HG02885 (cell line): ENCODE measurements around the gene DNAH17.

Experiments
- ATAC-seq: cut with Tn5 transposase; IDR thresholded peaks from one replicate; pipeline ENCODE4 v1.9.1; 2021; ENCODE audit warnings: mild to moderate bottlenecking; ENCODE audit not compliant: unreplicated experiment, poor library complexity

The DNAH17 gene

DNA sequence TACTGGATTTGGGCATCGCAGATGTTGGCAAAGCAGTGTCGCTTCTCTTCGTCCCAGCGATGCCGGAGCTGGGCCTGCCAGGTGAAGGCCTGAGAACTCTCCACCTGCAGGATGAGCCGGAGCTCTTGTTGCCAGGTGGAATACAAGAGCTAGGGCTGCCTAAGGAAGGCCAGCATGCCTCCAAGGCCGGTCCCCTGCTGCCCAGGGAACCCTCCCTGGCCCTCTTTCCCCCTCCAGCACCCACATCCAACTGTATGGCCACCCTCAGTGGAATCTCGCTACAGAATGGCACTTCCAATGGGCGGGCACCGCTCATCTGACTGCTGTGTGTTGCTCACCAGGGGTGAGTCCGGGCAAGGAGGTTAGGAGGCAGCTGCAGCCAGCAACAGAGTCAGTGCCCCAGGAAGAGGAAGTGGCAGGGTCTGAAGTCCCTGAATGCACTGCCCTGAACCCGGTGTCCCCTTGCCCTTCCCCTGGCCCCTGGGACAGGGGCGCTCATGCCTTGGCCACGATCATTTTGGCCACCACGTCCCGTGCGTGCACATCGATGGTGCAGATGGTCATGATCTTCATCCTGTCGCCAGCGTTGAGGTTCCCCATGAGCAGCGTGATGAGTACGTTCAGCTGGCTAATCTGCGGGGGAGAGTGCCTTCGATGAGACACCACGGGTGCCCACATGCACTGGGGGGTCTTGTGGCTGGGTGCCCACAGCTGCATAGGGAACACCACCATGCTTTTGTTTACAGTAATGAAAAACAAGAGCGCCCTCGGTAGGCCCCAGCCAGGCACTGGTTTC lies 75.8 kb downstream of the DNAH17 start:
- ATAC-seq: no peak

DNA sequence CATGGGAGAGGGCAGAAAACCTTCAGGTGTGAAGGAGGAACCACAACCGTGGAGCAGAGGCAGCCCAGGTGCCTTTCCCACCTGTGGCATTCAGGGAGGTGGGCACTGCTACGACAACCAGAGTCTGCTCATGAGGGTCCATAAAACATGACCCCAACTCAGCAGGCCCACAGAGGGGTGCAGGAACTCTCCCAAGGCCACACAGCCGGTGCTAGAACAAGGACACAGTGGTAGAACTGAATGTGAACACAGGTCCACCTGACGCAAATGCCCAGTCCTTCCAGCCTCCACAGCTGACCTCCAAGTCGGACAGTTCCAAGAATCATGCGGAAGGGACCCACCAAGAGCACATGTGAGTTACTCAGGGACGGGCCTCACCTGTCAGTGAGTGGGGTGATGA lies 76.4 kb downstream of the DNAH17 start:
- no peak for ATAC-seq

DNA sequence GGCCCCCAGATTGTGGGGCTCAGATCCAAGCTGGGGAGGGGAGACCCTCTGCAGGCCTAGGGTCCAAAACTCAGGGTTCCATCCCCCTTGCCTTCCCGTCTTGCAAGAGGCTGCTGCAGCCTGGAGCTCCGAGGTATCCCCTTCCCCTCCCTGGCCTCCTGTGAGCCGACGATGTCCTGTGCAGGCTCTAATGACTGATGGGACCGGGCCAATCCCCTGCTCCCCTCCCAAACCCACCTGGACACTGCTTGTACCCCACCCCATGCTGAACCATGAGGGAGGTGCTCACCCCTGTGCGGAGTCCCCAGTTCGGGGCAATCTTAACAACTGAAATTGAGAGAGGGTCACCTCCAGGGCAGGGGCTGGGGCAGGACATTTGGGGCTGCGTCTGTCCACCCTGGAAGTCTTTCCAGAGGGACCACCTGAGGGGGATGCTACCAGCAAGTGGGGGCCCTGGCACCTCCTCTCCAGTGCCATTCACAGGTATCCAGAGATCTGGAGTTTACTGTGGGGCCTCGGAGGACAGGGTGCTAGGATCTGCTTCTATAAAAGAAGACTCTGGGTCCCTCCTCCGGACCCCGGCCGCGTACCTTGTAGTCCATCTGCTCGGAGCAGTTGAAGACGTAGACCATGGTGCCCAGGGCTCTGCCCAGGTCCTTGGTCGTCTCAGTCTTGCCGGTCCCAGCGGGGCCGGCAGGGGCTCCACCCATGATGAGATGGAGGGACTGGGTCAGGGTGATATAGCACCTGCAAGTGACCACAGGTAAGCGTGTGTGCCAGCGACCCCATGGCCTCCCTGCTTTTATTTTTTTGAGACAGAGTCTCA lies 77.3 kb downstream of the DNAH17 start:
- ATAC-seq: no peak

DNA sequence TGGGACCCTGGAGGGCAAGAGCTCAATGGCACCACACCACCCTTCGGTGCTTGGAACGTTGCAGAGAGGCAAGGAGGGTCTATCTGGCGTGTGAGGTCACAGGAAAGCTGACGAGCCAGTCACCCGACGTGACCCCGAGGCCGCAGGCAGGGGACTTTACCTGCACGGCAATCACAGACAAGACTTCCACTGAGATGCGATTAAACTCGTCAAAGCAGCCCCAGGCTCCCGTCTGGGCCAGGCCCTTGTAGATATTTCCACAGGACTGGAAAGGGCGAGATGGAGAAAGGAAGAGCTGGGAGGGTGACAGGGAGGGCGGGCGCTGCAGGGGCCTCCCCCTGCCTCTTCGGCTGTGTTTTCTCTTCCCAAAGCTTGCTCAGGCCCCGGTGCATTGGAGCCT lies 78.3 kb downstream of the DNAH17 start:
- ATAC-seq: no peak

DNA sequence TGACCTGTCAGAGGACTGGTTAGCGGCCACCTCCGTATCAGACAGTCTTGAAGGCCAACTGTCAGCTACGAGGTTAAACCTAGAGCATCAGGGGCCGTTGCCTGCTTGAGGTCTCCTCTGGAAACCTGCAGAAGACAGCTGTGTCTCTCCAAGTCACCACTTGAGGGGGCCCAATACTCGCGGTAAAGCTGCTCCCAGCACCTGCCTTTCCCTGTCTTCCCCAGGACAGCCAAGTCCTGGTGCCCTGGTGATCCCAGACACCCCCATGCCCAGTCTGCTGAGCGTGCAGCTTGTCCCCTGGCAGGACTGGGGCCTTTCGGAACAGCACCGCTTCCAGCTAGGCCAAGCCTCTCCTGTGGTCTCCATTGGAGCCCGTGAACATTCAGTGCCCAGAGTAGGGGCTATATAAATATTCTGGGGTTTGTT lies 80.1 kb downstream of the DNAH17 start:
- ATAC-seq: no peak

DNA sequence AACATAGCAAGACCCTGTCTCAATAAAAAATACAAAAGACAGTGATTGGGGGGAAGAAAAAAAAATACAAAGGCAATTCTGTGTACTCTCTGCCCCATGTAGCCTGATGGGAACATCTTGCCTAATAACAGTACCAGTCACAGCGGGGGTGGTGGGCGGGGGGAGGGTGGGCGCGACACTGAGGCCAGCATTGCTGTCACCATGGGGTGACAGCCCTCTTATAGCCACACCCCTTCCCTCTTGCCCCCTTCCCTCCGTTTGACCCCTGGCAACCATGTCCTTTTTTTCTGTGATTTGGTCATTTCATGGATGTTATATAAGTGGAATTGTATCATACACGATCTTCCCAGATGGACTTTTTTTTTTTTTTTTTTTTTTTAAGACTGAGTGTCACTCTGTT lies 80.9 kb downstream of the DNAH17 start:
- no peak for ATAC-seq

DNA sequence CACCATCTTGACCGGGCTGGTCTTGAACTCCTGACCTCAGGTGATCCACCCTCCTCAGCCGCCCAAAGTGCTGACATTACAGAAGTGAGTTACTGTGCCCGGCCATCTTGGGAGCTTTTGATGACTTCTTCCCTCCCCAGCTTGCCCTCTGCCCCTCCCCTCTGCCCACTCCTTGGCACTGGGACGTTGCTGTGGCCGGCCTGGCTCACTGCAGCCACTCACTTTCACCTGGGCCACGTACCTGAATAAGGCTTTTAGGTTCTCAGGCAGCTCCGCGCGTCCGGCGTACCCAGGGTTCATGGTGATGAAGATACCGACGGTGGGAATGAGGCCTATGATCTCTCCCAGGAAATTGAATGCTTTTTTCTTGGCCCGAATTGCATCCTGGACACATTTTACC lies 81.6 kb downstream of the DNAH17 start:
- ATAC-seq: no peak

DNA sequence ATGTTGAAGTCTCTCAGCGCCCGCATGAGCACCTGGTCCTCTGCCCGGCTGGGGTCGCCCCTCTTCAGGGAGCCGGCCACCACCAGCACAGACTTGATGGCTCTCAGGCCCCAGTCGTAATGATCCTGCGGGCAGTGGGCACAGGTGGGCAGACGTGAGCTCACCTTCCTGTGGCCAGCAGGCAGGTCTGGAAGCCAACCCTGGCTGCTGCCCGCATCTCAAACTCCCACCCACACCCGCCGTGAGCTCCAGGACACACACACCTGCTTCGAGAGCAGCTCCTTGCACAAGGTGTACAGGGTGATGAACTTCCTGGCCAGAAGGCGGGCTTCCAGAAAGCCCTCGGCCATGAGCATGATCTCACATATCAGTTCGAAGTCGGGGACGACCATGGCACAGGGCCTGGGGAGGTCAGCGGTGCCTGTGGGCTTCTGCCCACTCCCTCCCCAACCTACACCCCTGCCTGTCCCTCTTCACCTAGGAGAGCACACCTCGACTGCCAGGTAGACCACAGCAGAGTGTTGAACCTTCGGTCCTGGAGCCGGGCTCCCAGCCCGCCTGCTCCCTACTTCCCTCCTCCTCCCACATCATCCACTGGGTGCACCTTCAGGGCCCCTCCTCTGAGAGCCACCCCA lies 82.4 kb downstream of the DNAH17 start:
- no peak for ATAC-seq

DNA sequence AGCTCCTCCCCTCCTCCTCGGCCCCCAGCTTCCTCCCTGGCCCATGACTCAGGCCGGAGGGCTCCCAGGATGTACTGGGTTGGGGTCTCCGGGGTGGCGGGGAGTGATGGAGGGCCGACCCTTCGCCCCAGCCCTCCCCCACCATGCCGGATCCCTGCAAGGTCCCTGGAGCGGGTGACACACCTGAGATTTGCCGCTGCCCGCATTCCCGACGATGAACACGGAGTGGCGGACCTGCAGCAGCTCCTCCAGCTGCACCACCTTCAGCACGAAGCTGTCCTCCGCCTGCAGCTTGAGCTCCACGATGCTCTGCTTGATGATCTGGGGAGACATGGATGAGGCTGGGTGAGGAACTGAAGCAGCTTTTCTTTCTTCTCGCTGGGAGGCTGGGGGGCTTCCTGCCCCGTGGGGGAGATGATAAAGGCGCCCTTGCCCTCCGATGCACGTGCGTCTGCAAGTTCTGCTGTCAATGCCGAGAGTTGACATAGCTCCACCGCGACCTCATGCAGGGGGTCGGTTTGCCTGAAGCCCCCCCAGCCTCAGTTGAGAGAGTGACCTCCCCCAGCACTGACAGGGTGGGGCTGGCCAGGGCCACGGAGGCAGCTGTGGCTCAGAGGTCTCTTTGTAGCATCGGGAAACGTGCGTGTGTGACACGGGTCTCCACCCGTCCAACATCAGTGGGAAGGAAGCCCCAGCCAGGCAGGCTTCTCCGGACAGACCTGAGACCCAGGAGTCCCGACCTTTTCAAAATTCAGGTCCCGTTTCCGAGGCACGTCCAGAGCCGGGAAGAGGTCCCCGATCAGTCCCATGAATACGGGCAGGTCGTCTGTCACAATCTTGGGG lies 83.1 kb downstream of the DNAH17 start:
- ATAC-seq: no peak

DNA sequence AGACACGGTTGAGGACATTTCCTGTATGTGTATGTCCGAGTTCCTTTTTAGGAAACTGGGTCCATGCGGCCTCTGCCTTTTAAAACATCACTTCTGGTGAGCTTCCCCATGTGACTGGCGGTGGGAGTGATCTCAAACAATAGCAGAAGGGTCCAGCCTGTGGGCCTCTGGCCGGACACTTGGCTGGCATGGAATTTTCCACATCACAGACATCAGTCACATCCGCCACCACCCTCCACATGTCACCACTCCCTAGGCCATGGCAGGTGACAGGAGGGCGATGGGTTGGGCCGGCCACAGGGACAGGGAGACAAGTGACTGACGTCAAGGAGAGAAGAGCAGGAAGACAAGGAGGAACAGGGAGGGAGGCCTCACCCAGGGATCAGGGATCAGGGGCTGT lies 83.7 kb downstream of the DNAH17 start:
- no peak for ATAC-seq

DNA sequence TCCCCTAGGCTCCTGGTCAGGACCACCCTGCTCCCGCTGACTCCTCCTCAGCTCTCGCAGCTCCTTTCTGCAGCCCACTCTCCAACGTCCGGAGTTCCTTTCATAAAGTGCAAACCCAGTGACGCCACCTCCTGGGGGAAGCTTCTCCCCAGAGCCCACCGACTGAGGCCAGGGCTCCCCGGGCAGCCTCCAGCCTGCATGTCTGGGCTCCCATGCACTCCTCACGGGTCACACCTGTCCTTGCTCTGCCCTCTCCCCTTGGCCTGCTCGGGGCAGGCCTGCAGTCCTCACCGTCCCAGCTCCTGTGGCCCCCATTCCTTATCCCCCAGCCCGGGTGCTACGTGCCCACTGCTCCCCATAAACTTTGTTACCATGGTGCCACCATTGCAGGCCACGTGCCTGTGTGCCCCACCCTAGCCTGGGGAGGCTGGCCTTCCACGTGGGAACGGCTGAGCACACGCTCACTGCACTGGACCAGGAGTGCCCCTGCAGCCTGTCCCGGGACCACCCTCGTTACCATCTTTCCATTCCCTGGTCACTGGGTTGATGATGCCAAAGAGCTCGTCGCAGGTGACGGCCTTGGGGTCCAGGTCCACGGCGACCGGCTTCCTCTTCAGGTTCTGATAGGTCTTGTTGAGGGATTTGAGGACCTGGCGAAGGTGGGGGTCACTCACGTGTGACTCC lies 84.9 kb downstream of the DNAH17 start:
- ATAC-seq: no peak

DNA sequence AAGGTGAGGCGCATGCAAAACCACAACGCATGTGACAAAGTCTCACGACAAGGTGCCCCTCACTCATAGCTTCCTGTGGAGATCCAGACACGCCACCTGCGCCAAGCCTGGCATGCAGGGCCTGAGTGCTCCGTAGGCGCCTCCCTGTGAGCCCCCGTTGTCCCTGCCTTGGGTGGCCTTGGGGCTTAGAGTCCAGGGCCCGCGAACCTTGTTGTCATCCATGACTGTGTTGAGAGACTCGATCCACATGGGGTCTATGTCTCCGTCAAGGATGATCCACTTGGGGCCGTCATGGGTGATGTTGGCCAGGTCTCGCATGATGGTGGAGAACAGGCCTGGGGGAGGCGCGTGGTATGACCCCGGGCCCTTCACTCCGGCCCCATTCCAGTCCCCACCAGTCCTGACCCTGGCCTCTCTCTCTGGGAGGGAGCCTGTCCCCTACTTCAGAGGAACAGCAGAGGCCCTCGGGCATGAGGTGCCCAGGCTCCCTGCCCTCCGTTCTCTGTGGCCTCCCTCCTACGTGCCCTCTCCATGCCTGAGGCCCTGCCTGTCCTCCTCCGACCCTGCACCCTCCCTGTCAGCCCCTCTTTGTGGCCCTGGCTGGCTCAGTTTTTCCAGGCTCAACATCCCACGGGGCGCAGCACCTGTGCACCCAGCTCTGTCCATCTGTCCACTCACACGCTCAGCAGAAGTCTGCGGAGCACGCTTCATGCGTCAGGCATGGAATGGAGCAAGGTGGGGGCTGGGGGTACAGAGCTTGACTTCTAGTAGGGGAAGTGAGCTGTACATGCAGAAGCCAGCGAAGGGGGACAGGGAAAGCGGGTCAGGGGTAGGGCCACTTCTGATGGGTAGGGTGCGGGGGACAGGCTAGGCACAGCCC lies 85.7 kb downstream of the DNAH17 start:
- ATAC-seq: no peak

DNA sequence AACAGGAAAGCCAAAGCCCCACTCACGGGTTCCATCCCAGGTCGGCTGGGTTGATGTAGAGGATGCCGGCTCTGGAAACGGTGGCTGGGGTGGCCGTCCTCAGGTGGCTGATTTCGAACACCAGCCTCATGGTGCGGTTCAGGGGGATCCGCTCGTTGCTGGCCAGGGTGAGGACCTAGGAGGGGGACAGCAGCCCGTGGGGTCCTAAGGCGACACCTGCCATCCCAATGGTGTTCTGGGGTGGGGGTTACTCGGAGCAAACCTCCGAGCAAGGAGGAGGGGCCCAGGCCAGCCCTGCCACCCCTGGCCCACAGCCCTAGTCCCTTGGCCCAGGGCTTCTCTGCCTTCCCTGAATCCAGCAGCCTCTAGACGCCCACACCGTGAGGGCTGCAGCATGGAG lies 86.5 kb downstream of the DNAH17 start:
- ATAC-seq: no peak

DNA sequence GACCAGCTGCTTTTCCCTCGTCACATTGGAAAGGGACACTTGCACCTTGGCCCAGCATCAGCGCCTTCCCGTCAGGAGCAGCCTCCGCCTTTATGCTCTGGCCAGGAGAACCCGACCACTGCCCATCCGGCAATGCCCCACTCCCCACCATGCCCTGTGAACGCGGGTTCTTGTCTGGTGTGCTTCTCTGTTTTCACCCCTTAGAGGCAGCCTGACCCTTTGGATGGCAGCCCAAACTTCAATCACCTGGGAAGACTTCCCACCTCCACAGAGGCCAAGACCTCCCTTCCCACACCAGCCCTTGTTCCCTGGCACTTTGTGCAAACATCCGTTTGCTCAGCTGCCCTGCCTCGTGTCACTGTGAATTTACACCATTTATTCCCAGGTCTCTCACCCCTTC lies 87.0 kb downstream of the DNAH17 start:
- no peak for ATAC-seq

DNA sequence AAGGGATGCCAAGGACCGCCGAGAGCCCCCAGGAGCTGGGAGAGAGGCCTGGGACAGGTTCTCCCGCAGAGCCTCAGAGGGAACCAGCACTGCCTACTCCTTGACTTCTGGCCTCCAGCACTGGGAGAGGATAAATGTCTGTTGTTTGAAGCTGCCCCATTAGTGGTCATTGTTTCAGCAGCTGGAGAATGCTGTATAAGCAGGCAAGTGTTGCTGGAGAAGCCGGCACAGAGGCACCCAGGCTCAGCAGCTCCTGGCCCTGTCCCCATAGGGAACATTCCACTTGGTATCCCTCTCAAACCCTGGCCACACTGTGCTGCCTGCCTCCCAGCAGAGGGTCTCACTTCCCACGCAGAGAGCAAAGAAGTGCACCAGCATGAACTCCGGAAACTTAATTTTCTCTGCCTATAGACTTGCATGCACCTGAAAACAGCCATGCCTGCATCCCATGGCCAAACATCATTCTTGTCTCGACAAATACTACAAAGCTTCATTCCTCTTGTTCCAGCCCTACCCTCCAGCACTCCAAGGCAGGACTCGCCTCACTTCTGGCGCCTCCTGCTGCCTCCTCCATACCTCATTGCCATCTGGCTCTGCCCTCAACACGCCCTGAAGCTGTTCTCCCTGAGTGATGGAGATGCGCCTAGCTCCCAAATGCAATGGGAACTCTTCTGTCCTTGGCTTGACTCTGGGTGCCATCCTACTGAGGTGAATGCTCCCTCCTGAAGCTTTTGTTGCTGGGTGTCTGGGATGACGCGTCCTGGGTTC lies 88.1 kb downstream of the DNAH17 start:
- ATAC-seq: no peak

DNA sequence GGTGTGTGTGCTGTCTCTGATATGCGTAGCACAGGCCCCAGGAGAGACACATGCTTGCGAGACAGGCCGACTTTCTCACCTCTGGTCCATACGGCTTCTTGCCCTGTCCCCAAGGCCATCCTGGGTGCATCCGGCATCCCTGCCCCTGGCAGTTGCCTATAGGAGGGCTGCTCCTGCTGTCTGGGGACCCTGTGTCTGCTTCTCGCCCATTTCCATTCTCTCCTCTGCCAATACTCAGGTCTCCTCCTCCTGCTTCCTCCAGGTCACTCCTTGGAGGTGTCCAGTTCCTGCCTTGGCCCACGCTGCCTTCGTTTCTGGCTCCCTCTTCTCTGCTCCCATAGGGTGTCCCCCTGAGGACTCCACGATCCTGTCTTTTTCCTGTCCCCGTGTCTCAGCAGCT lies 89.0 kb downstream of the DNAH17 start:
- ATAC-seq: no peak

DNA sequence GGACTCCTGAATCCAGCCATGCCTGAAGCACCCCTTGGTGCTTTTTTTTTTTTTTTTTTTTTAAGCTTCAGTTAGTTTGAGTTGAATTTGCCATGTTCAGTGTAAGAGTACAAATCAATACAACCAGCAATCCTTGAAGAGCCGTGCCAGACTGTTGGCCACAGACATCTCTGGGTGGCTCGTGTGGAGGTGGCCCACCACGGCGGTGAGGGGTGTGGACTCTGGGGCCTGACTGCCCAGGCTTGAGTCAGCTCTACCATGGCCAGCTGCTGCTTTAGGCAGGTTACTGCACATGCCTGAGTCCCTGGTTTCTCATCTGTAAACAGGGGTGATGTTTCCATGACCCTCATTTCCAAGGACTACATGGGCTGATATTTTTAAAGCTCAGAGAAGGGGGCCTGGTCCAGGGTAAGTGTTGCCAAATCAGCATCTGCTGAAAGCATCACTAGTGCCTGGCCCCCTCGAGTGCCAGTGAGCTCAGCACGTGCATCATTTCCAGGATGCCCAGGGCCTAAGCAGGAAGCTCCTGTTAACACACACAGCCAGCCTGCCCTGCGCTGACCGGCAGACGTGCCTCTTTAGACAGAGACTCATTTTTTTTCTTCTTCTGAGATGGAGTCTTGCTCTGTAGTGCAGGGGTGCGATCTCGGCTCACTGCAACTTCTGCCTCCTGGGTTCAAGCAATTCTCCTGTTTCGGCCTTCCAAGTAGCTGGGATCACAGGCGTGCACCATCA lies 90.1 kb downstream of the DNAH17 start:
- ATAC-seq: no peak
